Mesenchymal stem cell (in vitro differentiated cells and primary cell): ENCODE data around the gene IL27RA.

ENCODE experiments used
- DNase-seq: peaks from one replicate; pipeline ENCODE4 v3.0.0-alpha.2; 2013
- H2AFZ ChIP-seq: one replicate; pipeline ENCODE4 v1.6.1; 2013; ENCODE audit warnings: low read depth, mild to moderate bottlenecking, control low read depth, inconsistent platforms, low read length, moderate library complexity
- H2AK5ac ChIP-seq: 2 replicates; pipeline ENCODE4 v1.6.1; 2013; ENCODE audit warnings: low read length, moderate library complexity, mild to moderate bottlenecking, inconsistent platforms; ENCODE audit not compliant: severe bottlenecking
- H2BK120ac ChIP-seq: one replicate; pipeline ENCODE4 v1.6.1; 2013; ENCODE audit warnings: low read depth, mild to moderate bottlenecking, inconsistent platforms, low read length, moderate library complexity
- H2BK12ac ChIP-seq, 2 experiments: one replicate each; pipeline ENCODE4 v1.6.1; 2013; ENCODE audit warnings: inconsistent platforms in 2 of 2, low read length in 2 of 2, mild to moderate bottlenecking in 2 of 2, moderate library complexity in 2 of 2, control low read depth in 1 of 2
- H2BK15ac ChIP-seq: one replicate; pipeline ENCODE4 v1.6.1; 2013; ENCODE audit warnings: mild to moderate bottlenecking, low read depth, inconsistent platforms; ENCODE audit not compliant: poor library complexity, severe bottlenecking
- H2BK5ac ChIP-seq: 2 replicates; pipeline ENCODE4 v1.6.1; 2013; ENCODE audit warnings: low read depth, mild to moderate bottlenecking, low read length, control low read depth, inconsistent platforms; ENCODE audit not compliant: poor library complexity, severe bottlenecking
- H3K14ac ChIP-seq, 2 experiments: one replicate each; pipeline ENCODE4 v1.6.1; 2013; ENCODE audit warnings: inconsistent platforms in 2 of 2, low read length in 2 of 2, control low read depth in 1 of 2, mild to moderate bottlenecking in 1 of 2, moderate library complexity in 1 of 2
- H3K18ac ChIP-seq, 2 experiments: one replicate each; pipeline ENCODE4 v1.6.1; 2013; ENCODE audit warnings: inconsistent platforms in 2 of 2, low read length in 2 of 2, control low read depth in 1 of 2, low read depth in 1 of 2, mild to moderate bottlenecking in 1 of 2
- H3K23ac ChIP-seq, 2 experiments: one replicate each; pipeline ENCODE4 v1.6.1; 2013; ENCODE audit warnings: inconsistent platforms in 2 of 2, low read length in 2 of 2, mild to moderate bottlenecking in 2 of 2, moderate library complexity in 2 of 2, control low read depth in 1 of 2
- H3K27ac ChIP-seq: 2 replicates; pipeline ENCODE4 v1.5.1; 2013; ENCODE audit warnings: mild to moderate bottlenecking, moderate library complexity, low read length, control low read depth, inconsistent platforms; ENCODE audit not compliant: poor library complexity, severe bottlenecking
- H3K27me3 ChIP-seq, 2 experiments: 2 replicates each; pipeline versions ENCODE4 v1.6.1 to v1.7.0; 2013; ENCODE audit warnings: low read length in 2 of 2, mild to moderate bottlenecking in 2 of 2, moderate library complexity in 2 of 2, control low read depth in 1 of 2, inconsistent platforms in 1 of 2; ENCODE audit not compliant: control insufficient read depth in 1 of 2, insufficient read depth in 1 of 2
- H3K36me3 ChIP-seq, 2 experiments: 2 replicates each; pipeline versions ENCODE4 v1.6.1 to v1.7.0; 2013; ENCODE audit warnings: low read length in 2 of 2, control low read depth in 1 of 2, inconsistent platforms in 1 of 2, low read depth in 1 of 2, mild to moderate bottlenecking in 1 of 2; ENCODE audit not compliant: insufficient read depth in 2 of 2, control insufficient read depth in 1 of 2
- H3K4ac ChIP-seq, 2 experiments: one replicate each; pipeline ENCODE4 v1.6.1; 2013; ENCODE audit warnings: inconsistent platforms in 2 of 2, low read length in 2 of 2, mild to moderate bottlenecking in 2 of 2, moderate library complexity in 2 of 2, control low read depth in 1 of 2, low read depth in 1 of 2
- H3K4me1 ChIP-seq: 2 replicates; pipeline ENCODE4 v1.6.1; 2013; ENCODE audit warnings: low read depth, low read length, control low read depth; ENCODE audit not compliant: control insufficient read depth, insufficient read depth
- H3K4me2 ChIP-seq: 2 replicates; pipeline ENCODE4 v1.6.1; 2013; ENCODE audit warnings: low read length, mild to moderate bottlenecking, inconsistent platforms; ENCODE audit not compliant: poor library complexity, severe bottlenecking
- H3K4me3 ChIP-seq, 2 experiments: 2 replicates each; pipeline versions ENCODE4 v1.5.1 to v1.7.0; 2013; ENCODE audit warnings: low read length in 2 of 2, mild to moderate bottlenecking in 2 of 2, control low read depth in 1 of 2, low read depth in 1 of 2; ENCODE audit not compliant: insufficient read depth in 1 of 2
- H3K79me1 ChIP-seq: replicated peaks from 2 replicates; pipeline ENCODE4 v1.6.1; 2013; ENCODE audit warnings: mild to moderate bottlenecking, control low read depth, low read length, inconsistent platforms; ENCODE audit not compliant: poor library complexity, severe bottlenecking
- H3K9ac ChIP-seq: 2 replicates; pipeline ENCODE4 v1.7.0; 2013; ENCODE audit warnings: mild to moderate bottlenecking, low read length, moderate library complexity
- H3K9me3 ChIP-seq: 2 replicates; pipeline ENCODE4 v1.7.0; 2013; ENCODE audit warnings: mild to moderate bottlenecking, low read length; ENCODE audit not compliant: control insufficient read depth
- H4K8ac ChIP-seq: one replicate; pipeline ENCODE4 v1.6.1; 2013; ENCODE audit warnings: inconsistent platforms, mild to moderate bottlenecking, low read length, moderate library complexity
- H4K91ac ChIP-seq: one replicate; pipeline ENCODE4 v1.6.1; 2013; ENCODE audit warnings: mild to moderate bottlenecking, low read length, inconsistent platforms
- WGBS: methylation state at CpG from one replicate; pipeline ENCODE4 v1.1.7; 2013; ENCODE audit warnings: mixed read lengths; 5-methylcytosine and 5-hydroxymethylcytosine counted together

Gene IL27RA

GRCh38 chr19:14004619-14005348 is 26.8 kb upstream of the IL27RA start:
- H3K14ac ChIP-seq, result no peak overlapping the region
- no peak overlapping the region for H3K18ac ChIP-seq
- H3K27ac ChIP-seq, result peak overlapping the region; percentile 1
- peaks cover 9% of the 10 kb centered on the region for H3K4me1 ChIP-seq
- H4K8ac ChIP-seq, result peak overlapping the region; percentile 16
- H3K36me3 ChIP-seq, result peaks cover 0 to 12% of the 10 kb centered on the region in 2 experiments
- 80% methylated on average over 13 of the region's 14 CpGs for WGBS
- no peak overlapping the region for H3K4ac ChIP-seq
- DNase-seq, result no peak
- no peak overlapping the region for H2BK120ac ChIP-seq
- H3K9me3 ChIP-seq, result no peaks in the 10 kb centered on the region
- H2BK5ac ChIP-seq, result no peak overlapping the region
- H2BK15ac ChIP-seq, result no peak overlapping the region
- peak overlapping the region; percentile 92 for H3K9ac ChIP-seq
- no peak overlapping the region for H3K4me2 ChIP-seq
- no peak overlapping the region for H3K23ac ChIP-seq
- no peak overlapping the region for H4K91ac ChIP-seq
- no peaks in the 10 kb centered on the region for H3K27me3 ChIP-seq
- H3K79me1 ChIP-seq, result peaks cover 9% of the 10 kb centered on the region
- peak overlapping the region in 1 of 2 experiments; percentile 63 for H3K4me3 ChIP-seq
- H2AK5ac ChIP-seq, result peak overlapping the region; percentile 57
- H2BK12ac ChIP-seq, result peak overlapping the region in 1 of 2 experiments; percentile 75
- H2AFZ ChIP-seq, result no peak overlapping the region

GRCh38 chr19:14005349-14006084 is 26.0 kb upstream of the IL27RA start:
- Histone ChIP-seq H3K9ac (peak overlapping the region; percentile 92), H2AK5ac (no peak overlapping the region), H2BK120ac (peak overlapping the region; percentile 87), H3K4me1 (peaks cover 9% of the 10 kb centered on the region), H4K91ac (no peak overlapping the region), H3K36me3 (peaks cover 0 to 8% of the 10 kb centered on the region in 2 experiments), H4K8ac (peak overlapping the region; percentile 88), H3K23ac (no peak overlapping the region), H2BK12ac (no peak overlapping the region), H3K4me2 (peak overlapping the region; percentile 45), H2BK15ac (peak overlapping the region; percentile 85), H3K9me3 (no peaks in the 10 kb centered on the region), H3K14ac (peak overlapping the region in 1 of 2 experiments; percentile 67), H3K4ac (peak overlapping the region in 1 of 2 experiments; percentile 57), H3K27ac (peak overlapping the region; percentile 52), H2AFZ (no peak overlapping the region), H2BK5ac (peak overlapping the region; percentile 85), H3K18ac (peak overlapping the region; percentile 83 to 95), H3K79me1 (peaks cover 6% of the 10 kb centered on the region), H3K4me3 (peak overlapping the region; percentile 63 to 88), H3K27me3 (no peaks in the 10 kb centered on the region)
- 17% methylated on average over 28 of the region's 50 CpGs for WGBS
- DNase-seq, result peak; percentile 88

DNA sequence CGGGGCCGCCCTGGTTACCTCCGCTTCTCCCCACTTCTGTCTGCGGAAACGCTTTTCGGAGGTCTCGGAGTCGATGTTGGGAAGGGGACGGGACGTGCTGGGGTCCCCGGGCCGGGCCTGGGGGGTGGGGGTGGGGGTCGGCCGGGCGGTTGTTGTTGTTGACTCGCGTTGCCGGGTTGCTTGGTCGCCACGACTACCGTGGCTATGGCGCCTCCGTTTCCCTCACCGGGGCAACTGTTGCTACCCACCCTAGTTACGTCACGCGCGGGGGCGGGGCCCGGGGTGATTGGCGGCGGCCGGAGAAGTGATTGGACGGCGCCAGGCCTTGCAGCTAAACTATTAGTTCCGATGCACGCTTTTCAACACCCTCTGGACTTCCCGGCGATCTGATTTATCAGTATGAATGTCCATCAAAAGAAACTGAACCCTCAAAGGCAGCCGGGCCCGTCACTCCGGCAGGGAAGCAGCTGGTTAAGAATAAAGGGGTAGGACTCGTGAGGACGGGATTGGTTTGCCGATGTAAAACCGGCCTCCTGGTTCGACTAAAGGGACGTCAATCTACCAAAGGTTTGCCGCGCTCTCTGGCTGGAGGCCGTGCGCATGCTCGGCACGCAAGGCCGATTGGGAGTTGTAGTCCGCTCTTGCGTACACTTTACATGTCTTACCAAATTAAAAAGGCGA is 25.3 kb upstream of the IL27RA start, which contains the start of gene RFX1:
Gene RFX1, minus strand, starts transcription at position 236 of the 681 bp plus-strand sequence. CDS start 12,477 bp downstream, outside the sequence.
- Histone ChIP-seq H2BK15ac (peak within 1 kb of the TSS; percentile 95), H3K27ac (peak within 1 kb of the TSS; percentile 94), H3K4me1 (peaks cover 9% of the 10 kb centered on the region), H3K79me1 (peaks cover 3% of the 10 kb centered on the region), H2BK12ac (no peak within 1 kb of the TSS), H3K4me2 (peak within 1 kb of the TSS; percentile 72), H3K9me3 (no peaks in the 10 kb centered on the region), H2AFZ (peak within 1 kb of the TSS; percentile 85), H3K23ac (no peak within 1 kb of the TSS), H4K91ac (peak within 1 kb of the TSS; percentile 74), H4K8ac (peak within 1 kb of the TSS; percentile 88), H2BK5ac (peak within 1 kb of the TSS; percentile 89), H3K9ac (peak within 1 kb of the TSS; percentile 92), H3K36me3 (peaks cover 0 to 3% of the 10 kb centered on the region in 2 experiments), H3K4me3 (peak within 1 kb of the TSS; percentile 84 to 88), H2BK120ac (peak within 1 kb of the TSS; percentile 87), H3K14ac (peak within 1 kb of the TSS; percentile 67 to 73), H3K4ac (peak within 1 kb of the TSS; percentile 69 to 86), H2AK5ac (no peak within 1 kb of the TSS), H3K27me3 (no peaks in the 10 kb centered on the region), H3K18ac (peak within 1 kb of the TSS; percentile 92 to 95)
- DNase-seq, result peak; percentile 100
- 2% methylated on average over 42 of the region's 58 CpGs for WGBS
